ENCODE results near the gene FAM83D.

FAM83D gene

DNA sequence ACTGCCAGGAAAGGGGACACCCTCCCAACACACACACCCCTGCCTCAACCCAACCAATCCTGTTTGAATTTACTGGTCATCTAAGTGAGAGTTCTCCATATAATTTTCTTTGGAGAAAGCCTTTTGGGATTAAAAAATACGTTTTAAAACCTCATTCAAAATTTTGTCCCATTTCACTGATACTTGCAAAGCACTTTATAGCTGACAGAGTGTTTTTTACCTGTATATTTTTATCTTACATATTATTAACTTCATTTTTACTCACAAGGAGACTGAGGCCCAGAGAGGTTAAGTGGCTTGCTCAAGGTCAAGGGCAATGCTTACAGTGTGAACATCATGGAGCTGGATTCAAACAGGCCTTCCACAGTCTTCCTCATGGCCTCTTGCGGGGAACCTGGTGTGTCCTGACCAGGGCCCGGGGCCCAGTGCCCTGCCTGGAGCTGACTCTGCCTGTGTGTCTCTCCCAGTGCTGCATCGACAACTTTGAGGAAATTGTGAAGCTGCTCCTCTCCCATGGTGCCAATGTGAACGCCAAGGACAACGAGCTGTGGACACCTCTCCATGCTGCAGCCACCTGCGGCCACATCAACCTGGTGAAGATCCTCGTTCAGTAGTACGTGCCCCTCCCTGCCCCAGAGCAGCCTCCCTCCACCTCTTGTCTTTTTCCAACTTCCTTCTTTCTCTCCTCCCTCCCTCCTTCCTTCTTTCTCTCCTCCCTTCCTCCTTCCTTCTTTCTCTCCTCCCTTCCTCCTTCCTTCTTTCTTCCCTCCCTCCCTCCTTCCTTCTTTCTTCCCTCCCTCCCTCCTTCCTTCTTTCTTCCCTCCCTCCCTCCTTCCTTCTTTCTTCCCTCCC lies 30.9 kb upstream of the FAM83D start:
- DNase-seq: no peak

DNA sequence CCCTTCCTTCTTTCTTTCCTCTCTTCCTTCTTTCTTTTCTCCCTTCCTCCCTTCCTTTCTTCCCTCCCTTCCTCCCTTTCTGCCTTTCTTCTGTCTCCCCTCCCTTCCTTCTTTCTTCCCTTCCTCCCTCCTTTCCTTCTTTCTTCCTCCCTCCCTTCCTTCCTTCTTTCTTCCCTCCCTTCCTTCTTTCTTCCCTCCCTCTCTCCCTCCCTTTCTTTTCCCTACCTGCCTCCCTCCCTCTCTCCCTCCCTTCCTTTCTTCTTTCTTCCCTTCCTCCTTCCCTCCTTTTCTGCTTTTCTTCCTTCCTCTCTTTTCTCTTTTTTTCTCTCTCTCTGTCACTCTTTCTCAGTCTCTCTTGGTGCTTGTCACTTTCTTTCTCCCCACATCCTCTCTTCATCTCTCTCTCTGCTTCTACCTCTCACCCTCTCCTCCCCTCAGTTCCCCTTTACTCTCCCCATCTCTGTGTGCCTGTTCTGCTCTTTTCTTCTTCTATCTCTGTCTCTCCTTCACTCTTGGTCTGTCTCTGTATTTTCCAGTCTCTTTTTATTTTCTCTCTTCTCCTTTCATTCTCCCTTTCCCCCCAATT lies 30.1 kb upstream of the FAM83D start:
- DNase-seq: no peak

DNA sequence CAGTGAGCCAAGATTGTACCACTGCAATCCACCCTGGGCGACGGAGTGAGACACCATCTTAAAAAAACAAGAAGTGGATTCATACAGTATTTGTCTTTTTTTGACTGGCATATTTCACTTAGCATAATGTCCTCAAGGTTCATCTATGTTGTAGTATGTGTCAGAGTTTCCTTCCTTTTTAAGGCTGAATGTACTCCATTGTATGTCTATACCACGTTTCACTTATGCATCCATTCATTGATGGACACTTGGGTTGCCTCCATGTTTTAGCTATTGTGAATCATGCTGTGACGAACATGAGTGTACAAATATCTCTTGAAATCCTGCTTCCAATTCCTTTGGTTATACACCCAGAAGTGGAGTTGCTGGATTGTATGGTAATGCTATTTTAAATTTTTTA lies 28.9 kb upstream of the FAM83D start:
- no peak for DNase-seq

DNA sequence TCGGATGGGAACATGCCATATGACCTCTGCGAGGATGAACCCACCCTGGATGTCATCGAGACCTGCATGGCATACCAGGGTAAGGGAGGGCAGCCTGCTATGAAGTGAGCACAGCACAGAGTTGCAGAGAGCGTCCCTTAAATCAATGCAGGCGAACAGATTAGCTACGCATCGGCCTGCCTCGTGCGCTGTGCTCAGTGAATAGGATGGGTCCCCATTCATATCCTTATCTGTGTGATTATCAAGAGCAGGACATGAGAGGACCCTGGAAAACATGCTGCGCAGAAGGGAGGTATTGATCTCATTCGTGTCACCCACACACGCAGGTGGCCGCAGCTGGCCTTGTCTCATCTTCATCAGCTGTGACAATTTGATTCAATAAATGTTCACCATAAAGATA lies 25.6 kb upstream of the FAM83D start:
- DNase-seq: no peak

DNA sequence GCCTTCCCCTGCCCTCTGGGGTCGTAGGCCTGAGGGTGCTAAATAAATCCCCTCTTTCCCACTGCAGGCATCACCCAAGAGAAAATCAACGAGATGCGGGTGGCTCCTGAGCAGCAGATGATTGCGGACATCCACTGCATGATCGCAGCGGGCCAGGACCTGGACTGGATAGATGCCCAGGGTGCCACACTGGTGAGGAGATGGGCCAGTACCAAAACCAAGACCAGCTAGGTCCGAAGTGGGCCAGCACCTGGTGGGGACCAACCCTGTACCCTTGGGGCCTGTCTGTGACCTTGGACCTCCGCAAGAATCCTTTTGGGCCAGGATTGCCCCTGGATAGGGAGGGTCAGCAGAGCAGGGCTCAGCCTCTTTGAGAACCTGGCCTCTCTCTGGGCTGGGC lies 23.6 kb upstream of the FAM83D start:
- DNase-seq: no peak

DNA sequence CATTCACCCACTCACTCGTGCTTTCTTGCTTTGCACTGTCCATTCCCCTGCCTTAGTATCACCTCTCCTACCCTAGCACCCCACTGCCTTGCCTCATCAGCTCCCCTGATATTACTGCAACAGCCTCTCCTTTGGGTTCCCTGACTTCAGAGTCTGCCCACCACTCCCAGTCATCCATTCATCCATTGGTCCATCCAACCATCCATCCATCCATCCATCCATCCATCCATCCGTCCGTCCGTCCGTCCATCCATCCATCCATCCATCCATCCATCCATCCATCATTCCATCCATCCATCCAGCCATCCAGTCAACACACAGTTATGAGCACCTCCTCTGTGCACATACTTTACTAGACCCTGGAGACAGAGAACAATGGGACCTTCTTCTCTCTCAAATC lies 22.9 kb upstream of the FAM83D start:
- DNase-seq: no peak

DNA sequence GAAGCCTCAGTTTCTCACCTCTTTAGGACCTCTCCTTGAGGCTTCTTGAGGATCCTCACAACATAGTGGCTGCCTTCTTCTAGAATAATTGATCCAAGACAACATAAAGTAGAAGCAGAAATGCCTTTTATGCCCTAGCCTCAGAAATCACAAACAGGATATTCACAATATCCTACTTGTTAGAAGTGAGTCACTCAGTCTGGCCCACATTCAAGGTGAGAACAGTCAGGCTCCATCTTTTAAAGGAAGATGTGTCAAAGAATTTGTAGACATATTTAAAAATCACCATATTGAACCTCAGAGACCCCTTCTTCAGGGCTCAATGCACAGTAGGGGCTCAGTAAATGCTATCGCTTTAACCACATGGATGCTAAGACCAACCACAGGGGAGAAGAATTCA lies 20.8 kb upstream of the FAM83D start:
- no peak for DNase-seq

DNA sequence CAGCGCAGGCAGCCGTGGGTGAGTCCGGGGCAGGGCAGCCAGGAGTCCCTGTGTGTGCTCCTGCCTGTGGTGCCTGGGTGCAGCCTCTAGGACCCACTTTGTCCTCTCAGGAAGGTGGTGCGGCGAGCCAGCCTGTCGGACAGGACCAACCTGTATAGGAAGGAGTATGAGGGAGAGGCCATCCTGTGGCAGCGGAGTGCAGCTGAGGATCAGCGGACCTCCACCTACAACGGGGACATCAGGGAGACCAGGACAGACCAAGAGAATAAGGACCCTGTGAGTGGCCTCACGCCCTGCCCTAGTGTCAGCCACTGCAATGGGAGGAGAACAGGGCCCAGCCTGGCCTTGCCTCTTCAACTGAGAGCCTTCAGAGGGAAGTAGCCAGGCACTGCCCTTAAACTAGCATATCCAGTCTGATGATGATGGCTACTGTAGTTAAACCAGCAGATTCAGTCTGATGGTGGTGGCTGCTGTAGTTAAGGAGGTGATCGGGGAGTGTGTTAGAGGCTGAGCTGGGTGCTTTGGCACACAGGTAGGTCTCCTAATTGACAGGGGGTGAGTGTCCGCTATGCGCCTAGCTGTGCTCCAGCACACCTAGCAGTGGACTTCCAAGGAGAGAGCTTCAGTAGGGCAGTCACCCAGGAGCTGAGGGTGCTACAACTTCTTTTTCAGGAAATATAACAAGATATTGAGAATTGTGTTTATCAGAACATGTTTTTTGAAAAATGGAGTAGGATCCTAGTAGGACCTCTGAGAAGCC lies 18.1 kb upstream of the FAM83D start:
- DNase-seq: no peak

DNA sequence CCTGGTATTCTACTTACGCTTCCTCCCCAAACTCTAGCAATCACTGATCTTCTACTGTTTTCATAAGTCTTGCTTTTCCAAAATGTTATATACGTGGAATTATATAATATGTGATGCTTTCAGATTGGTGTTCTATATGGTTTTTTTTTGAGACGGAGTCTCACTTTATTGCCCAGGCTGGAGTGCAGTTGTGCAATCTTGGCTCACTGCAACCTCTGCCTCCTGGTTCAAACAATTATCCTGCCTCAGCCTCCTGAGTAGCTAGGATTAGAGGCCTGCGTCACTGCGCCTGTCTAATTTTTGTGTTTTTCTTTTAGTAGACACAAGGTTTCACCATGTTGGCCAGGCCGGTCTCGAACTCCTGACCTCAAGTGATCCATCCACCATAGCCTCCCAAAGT lies 10.9 kb upstream of the FAM83D start:
- no peak for DNase-seq

DNA sequence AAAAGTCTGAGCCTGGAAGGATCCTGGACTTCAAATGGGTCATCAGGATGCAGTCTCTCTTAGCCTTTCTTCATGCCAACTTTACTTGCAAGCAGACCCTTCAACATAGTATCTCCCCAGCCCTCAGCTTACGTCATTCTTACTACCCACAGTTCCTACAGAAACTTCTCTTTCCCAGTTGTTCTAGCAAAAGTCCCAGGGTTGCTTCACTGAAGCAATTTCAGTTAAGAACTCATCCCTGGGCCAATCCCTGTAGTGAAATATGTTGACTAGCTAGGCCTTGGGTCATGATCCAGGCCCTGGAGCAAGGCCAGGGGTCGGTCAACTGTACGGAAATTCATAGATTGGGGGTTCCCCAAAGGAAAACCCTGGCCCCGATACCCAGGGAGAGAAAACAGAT lies 8.6 kb upstream of the FAM83D start:
- no peak for DNase-seq

DNA sequence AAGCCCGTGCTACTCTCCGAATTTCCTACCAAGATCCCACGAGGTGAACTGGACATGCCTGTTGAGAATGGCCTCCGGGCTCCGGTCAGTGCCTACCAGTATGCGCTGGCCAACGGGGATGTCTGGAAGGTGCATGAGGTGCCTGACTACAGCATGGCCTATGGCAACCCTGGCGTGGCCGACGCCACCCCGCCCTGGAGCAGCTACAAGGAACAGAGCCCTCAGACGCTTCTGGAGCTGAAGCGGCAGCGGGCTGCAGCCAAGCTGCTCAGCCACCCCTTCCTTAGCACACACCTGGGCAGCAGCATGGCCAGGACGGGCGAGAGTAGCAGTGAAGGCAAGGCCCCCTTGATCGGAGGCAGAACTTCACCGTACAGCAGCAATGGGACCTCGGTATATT lies 8.0 kb upstream of the FAM83D start:
- DNase-seq: no peak

DNA sequence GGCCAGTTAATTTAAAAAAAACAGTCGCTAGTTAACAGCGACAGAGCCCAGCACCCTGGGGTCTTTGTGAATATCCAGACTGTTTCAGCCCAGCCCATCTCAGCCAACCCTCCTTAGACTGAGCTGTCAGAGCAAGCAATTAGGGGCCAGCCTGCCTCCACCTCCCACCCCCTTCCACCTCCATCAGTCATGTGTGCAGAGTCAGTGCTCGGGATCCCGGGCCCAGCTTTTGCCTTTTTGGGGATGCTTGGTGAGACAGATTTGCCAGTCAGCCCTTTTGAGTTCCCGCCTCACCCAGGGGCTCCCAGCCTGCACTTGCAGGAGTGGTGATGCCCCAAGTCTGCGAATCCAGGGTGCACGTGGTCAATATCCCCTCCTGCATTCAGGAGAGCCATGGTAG lies 6.5 kb upstream of the FAM83D start:
- DNase-seq: no peak

DNA sequence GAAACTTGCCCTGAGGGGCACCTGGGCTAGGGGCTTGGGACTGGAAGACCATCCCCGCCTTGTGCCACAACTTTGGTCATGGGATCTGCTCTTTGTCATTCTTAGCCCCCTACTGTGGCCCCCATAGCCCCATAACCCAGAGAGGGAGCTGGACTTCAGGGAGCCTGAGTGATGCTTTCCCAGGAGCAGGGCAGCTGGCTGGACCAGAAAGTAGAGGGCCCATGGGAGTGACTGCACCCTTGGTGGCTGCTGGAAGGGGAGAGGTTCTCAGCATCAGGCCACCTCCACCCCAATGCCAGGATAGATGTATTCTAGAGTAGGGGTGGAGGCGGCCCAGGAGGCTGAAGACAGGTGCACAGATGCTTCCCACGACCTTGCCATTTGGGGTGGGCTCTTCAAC lies 5.8 kb upstream of the FAM83D start:
- DNase-seq: no peak

DNA sequence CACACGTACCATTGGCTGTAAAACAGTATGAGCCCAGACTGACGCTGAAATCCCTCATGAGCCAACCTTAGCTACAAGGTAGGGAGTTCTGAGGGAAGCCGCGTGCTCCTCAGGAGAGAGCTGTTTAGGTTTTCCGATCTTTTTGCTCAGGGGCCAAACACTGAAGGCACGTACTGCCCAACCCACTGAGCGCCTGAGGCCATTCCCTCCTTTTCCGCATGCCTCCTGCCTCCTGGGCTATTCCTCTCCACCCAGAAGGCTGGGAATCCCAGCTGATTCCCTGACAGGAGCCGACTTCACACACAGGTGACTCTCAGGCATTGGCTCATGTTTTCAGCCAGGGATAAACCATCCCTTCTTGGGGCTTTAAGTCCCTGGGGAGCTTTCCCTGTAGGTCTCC lies 5.4 kb upstream of the FAM83D start:
- DNase-seq: no peak

DNA sequence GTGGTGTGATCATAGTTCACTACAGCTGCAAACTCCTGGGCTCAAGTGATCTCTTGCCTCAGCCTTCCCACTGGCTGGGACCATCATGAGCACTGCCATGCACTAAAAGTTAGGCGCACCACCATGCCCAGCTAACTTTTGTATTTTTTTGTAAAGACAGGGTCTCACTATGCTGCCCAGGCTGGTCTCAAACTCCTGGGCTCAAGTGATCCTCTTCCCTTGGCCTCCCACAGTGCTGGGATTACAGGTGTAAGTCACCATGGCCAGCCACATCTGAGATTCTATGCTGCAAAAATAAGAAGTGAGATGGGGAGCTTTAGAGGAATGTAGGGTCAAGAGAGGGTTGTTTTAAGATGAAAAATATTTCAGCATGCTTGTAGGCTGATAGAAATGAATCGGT lies 1.5 kb upstream of the FAM83D start:
- DNase-seq: no peak

DNA sequence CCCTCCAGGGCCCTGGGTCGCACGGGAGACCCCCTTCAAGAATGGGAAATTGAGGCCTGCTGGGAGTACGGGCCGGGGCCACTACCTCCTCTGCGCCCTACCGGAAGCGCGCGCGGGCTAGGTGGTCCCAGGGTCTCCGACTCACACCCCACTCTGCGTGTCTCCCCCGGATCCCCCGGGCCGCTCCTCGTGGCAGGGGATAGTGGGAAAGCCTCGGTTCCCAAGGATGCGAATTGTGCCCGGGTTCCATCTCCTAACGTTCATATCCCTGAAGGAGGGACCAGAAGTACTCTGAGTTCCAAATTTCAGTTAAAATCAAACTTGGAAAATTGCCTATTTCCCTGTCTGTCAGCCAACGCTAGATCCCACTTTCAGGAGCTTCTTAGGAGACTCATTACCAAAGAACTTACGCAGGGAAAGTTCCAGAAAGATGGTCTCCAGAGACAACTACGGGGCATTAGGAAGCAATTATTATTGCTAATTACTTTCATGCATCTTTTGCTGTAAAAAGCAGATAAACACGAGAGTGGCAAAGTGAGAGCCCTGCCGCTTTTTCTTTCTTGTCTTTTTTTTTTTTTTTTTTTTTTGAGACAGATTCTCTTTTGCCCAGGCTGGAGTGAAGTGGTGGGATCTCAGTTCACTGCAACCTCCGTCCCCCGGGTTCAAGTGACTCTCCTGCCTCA lies 858 bp downstream of the FAM83D start:
- DNase-seq: no peak

DNA sequence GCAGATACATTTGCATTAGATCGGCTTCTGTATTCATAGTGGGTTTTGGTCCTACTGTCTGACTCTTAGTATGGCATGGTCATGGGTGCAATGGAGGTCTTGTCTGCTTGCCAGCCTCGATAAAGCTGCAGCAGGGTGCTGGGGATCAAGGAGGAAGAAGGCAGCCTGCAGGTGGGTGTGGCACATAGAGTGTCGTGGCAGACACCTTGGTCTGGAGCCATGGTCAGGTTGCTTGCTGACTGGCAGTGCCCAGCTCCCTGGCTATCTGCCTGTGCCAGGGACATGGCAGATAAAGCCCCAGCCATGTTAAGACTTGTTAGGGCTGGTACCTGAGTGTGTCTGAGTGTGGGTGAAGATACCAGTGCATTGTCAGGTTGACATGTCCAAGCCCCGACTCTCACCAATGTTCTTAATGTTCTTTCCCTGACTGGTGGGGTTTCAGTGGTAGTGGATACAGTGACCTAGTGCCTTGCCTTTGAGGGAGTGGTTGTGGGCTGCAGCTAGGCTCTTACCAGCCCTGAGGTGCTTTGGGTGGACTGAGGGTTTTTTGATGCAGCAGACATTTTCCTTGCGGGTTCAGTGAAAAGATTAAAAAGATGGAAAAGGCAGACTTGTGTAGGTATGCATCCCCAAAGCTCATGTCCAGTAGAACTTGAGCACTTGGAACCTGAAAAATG lies 1.8 kb downstream of the FAM83D start:
- no peak for DNase-seq

DNA sequence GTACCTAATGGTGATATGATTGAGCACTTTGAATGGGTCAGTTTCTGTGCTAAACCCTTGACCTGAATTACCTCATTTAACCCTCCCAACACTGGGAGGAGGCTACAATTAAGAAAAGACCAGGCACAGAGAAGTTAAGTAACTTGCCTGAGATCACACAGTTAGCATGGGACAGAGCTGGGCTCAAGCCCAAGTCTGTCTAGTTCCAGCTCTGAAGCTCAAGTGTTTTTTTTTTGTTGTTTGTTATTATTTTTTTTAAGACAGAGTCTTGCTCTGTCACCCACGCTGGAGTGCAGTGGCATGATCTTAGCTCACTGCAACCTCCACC lies 4.0 kb downstream of the FAM83D start:
- DNase-seq: no peak

DNA sequence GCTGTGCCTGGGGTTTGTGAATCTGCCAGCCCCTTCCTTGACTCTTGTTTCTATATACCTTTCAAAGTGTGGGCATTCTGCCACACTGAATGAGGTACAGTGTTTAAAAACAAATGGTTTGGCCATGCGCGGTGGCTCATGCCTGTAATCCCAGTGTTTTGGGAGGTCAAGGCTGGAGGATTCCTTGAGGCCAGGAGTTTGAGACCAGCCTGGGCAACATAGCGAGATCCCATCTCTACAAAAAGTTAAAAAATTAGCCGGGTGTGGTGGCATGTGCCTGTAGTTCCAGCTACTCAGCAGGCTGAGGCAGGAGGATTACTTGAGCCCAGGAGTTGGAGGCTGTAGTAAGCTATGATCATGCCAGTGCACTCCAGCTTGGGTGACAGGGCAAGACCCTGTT lies 5.8 kb downstream of the FAM83D start:
- DNase-seq: no peak

DNA sequence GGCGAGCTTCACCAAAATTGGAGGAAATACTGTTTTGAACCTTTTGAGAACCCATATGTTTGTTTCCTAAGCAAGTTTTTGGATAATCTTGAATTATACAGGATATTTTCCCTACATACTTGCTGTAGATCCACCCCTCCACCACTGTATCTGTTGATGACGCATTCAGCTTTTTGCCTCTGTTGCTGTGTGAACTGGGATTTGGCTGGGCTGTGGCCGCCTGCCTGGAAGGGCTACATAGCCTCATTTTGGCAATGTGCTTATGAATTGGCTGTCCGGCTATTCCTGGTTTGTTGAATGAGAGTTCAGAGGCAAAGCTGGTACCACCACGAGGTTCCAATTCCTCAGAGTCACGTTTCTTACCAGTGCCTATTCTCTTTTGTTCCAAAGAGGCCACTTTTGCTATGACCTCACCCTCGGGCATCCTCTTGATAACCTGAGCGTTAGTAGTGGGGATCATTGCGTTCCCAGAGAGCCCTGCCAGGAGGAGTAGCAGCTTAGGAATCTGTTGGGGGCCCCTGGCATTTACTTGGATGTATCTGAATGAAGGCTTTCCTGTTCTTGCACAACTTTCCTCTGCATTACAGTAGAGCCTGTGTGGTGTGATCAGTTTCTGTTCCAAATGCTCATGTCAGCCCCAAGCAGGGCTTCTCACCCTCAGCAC lies 6.4 kb downstream of the FAM83D start:
- no peak for DNase-seq

DNA sequence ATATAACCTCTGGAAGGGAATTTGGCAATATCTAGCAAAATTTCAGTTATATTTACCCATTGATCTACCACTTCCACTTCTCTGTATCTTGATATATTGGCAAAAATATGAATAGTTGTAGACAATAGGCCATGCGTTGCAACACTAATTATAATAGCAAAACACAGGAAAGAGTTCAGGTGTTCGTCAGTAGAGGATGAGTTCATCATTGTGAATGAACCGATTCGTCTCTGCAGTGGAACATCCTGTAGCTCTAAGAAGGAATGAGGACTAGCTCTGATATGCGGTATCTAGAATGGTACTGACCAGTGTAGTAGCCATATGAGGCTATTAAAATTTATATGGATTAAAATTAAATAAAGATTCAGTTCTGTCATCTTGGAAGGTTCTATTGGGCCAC lies 8.3 kb downstream of the FAM83D start:
- DNase-seq: no peak

DNA sequence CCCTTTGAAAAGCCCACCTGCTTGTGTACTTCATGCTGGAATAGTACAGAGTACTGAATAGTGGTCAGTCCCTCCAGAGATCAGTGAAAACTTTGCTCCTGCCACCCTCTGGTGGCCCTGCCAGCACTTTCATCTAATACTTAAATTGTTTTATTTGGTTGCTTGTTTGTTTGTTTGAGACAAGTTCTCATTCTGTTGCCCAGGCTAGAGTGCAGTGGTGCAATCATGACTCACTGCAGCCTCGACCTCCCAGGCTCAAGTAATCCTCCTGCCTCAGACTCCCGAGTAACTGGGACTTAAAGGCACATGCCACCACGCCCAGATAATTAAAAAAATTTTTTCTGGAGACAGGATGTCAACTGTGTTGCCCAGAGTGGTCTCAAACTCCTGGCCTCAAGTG lies 9.1 kb downstream of the FAM83D start:
- no peak for DNase-seq

DNA sequence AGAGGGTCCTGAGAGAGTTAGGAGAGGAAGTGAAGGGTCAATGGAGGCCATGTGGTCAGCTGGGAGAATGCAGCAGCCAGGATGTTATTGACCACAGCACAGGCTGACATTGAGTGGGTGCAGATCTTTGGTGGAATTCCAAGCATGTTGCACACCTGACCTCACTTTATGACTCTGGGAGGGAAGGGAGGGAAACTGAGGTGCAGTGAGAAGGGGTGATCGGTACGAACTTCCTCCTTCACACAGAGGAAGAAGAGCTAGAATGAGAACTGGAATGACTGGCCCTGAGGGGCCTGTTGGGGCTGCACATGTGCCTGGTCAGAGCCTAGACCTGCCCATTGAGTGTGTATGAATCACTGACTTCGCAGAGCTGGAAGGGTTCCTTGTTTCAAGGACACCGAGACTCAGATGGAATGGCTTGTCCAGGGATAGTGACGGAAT lies 9.8 kb downstream of the FAM83D start:
- peak; percentile 8 for DNase-seq

All from kidney glomerular epithelial cell (primary cell).